Head of caudate nucleus (tissue), 42 donors: ENCODE results near the gene ARMC12.

Experiments
- DNase-seq, 42 donors: peaks; one replicate each; pipeline versions ENCODE4 v3.0.0 to v3.0.0-alpha.2; 2020 to 2021; ENCODE audit warnings: mixed read lengths in 7 of 42
- intact Hi-C: fragments of 100-400 bp; cut with DNase I; formaldehyde crosslinking; loops from one replicate; pipeline ENCODE4 v1.15.0; 2022

The ARMC12 gene

DNA sequence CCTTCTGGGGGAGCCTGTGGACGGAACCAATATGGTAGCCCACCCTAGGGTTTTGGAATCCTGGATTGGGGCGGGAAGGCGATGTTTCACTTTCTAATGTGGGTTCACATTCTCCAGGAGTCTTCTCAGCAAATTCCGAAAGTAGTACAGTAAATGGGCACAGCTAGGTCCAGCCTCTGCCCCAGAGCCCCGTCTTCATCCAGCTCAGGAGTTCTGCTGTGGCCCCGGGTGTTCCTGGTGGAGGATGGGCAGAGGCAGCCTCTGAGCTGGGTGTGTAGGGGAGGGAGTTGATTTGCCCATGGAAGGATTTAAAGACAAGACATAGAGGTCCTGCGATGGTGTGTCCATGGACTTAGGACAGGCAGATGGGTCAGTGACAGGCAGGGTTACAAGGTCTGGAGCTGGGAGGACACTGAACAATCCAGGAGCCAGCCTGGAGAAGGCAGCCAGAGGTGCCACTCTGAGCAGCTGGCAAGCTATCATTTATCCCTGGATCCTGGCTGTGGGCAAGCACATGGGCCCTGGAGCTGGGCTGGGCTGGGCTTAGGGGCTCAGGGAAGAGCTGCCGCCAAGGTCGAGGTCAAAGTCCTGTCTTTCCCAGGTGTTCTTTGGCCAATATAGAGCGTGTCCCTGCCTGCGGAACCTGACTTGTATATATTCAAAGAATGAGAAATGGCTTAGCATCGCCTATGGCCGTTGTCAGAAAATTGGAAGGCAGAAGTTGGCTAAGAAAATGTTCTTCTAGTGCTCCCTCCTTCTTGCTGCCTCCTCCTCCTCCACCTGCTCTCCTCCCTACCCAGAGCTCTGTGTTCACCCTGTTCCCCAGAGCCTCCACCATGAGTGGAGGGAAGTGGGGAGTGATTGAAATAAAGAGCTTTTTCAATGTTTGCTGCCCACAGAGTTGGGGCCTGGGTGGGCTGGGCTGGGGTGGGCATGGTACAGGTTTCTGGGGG is 50.7 kb downstream of the ARMC12 start:
- DNase-seq: no peak
- intact Hi-C loops: loop anchor here (1.0 kb wide), 1 partner anchor 11 kb away; no protein-coding TSS in a partner anchor

DNA sequence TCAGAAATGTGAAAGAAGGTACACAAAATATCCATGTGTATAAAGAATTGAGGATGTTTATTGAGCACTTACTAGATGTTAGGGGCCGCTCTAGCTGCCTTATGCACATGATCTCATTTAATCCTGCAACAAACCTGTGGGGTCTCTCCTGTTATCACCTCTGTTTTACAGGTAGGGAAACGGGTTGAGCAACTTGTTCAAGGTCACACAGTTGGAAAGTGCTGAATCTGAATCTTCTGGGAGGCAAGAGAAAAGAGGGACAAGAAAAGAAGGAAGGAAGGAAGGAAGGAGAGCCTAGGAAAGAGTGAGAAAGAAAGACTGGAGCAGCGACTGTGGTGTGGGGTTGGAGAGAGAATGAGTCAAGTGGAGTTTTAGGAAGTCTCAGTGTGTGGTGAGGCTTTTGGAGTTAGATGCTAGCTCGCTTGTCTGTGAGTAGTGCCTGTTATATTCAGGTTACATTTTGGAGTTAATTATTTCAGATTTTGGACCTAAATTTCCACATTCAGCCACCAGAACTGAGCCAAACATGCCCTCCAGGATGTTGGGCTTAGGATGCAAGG is 51.7 kb downstream of the ARMC12 start:
- no peak for DNase-seq
- intact Hi-C loops: no loop called here

DNA sequence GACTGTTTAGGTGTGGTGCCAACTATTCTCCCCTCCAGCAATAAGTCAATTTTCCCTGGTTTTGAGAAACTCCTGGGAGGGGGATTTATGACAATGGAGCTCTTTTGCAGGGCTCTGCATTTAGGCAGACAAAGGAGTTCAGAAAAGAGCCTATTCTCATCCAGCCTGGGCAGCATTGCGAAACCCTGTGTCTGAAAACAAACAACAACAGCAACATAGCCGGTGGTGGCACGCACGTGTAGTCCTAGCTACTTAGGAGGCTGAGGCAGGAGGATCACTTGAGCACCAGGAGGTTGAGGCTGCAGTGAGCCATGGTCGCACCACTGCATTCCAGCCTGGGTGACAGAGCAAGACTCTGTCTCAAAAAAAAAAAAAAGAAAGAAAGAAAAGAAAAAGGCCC is 53.9 kb downstream of the ARMC12 start:
- DNase-seq: no peak
- intact Hi-C loops: no loop called here

DNA sequence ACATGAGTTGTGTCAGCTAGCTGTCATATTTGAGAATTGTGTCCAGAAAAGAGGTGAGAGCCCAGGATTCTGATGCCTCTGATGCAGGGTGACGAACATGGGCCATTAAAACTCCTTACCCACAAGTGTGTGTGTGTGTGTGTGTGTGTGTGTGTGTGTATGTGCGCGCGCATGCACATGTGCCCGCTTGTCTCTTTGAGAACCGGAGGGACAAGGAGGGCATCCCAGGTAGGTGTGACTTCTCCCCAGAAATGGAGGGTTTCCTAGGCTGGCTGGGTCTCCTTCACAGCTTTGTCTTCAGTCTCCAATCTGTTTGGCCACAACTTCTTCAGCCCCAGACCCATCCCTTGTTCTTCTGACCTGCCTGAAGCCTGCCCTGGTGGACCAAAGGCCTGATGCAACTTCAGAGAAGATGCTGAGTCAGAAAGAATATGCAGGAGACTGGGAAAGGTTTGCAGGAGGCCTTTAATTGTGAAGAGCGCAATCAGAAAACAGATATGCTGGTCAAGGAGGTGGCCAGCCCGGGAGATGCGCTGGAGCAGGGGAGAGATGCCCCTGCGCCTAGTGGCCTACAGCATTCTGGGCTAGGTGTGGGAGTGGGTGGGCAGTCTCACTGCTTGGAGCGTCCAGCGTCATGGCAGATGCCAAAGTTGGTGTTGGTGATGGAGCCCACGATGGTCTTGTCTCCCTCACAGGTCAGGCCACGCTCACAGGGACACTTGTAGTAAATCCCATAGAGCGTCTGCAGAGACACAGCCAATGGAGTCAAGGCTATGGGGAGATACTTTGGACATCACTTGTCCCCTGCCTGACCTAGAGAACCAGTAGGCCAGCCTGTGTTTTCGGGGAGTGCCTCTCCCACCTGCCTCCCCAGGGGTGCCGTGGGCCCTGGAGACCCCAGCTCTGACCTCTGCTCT is 58.0 kb downstream of the ARMC12 start:
- DNase-seq: no peak
- intact Hi-C loops: no loop called here

DNA sequence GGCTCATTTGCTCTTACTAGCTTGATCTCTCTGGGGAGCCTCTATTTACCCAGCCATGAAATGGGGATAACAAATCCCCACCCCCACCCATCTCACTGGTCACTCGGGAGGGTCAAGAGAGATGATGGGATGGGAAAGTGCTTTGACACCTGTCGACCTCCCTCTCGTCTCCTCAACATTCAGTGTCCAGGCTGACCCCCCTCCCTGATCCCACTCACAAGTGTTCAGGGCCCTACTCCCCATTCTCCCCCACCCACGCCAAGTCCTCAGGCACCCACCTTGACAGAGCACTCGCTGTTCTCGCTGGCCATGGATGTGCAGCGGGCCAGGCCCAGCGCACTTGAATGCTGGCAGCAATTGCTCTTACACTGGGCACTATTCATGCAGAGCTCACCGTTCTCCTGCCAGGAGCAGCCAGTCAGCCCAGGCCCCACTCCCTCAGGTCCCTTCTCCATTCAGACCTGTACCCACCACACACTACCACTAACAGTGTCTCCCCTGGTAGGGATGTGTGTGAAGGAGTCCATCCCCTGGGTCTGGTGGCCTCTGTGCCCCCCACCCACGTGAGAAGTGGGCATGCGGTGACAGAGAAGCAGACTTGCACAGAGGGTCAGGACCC is 58.7 kb downstream of the ARMC12 start:
- intact Hi-C loops: no loop called here
- DNase-seq: no peak

DNA sequence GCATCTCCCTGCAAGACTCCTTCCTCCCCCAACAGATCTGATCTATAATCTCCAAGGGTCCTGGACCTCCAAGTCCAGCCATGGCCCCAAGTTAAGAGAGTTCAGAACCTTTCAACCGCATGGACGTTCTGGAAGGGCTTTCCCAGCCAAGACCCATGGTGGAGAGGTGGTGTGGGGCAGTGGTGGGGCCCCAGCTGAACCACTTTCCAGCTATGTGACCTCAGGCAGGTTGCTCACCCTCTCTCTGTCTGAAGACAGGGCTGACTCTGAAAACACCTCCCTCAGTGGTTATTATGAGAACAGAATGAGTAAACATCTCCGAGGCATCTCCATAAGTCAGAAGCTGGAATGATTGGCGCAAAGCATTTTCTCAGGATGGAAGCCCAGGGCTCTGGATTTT is 59.4 kb downstream of the ARMC12 start:
- DNase-seq: no peak
- intact Hi-C loops: no loop called here

DNA sequence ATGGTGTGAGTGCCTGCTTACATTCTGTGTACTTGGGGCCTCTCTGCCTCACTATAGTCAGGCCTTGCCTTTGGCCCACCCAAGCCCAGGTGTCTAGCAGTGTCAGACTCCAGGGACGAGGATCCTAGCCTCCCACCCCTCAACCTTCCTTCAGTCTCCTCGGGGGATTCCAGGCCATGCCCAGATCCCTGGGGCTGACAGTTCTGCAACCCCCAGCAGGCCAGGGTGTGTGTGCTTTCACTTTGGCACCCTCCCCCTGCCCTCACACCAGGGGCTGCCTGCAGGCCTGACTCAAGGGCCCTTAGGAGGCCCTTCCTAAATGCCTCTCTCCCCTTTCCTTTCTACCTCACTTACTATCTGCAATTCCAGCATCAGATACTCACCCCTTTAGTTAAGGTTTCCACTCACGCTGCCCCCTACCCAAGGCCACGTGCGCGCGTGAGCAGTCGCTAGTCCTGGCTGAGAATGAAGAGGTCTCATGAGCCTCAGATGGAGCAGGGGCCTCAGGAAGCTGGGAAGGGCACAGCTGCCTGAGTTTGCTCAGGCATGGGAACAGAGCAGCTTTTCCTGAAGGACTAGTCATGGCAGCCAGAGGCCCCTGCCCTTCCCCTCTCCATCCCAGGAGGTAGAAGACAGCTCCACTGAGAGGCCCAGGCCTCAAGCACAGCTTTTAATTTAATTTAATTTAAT is 61.1 kb downstream of the ARMC12 start:
- DNase-seq: no peak
- intact Hi-C loops: loop anchor here (1.0 kb wide), 1 partner anchor 11 kb away; no protein-coding TSS in a partner anchor
